Mesodermal cell (in vitro differentiated cells): ENCODE measurements around the gene TCP11L1.
A peak's percentile ranks its signal among the peaks of the same experiment; 100 is the strongest.
"Not testable (repeated sequence)": the region's sequence is repeated elsewhere in the genome, so short reads cannot be mapped to it uniquely, and the experiment has no call there.

Source experiments
- H3K27ac ChIP-seq: 2 replicates; pipeline ENCODE4 v1.7.0; 2013; ENCODE audit warnings: mild to moderate bottlenecking, low read depth, low read length, moderate library complexity; ENCODE audit not compliant: severe bottlenecking
- H3K36me3 ChIP-seq: 2 replicates; pipeline ENCODE4 v1.7.1; 2013; ENCODE audit warnings: mild to moderate bottlenecking, low read length, moderate library complexity; ENCODE audit not compliant: control insufficient read depth, insufficient read depth
- H3K4me1 ChIP-seq: one replicate; pipeline ENCODE4 v1.7.1; 2013; ENCODE audit warnings: mild to moderate bottlenecking, low read length; ENCODE audit not compliant: insufficient read depth, control insufficient read depth, poor library complexity, severe bottlenecking
- H3K4me3 ChIP-seq: 2 replicates; pipeline ENCODE4 v1.7.0; 2013; ENCODE audit warnings: low read length, control low read depth, mild to moderate bottlenecking; ENCODE audit not compliant: insufficient read depth, poor library complexity, severe bottlenecking; ENCODE audit errors: extremely low read depth
- H3K9me3 ChIP-seq: 2 replicates; pipeline ENCODE4 v1.7.1; 2013; ENCODE audit warnings: mild to moderate bottlenecking, low read length, moderate library complexity; ENCODE audit not compliant: control insufficient read depth
- WGBS, 2 experiments: methylation state at CpG; one replicate each; pipeline ENCODE4 v1.1.5; 2013; ENCODE audit warnings: missing lambda C conversion rate in 2 of 2; ENCODE audit not compliant: insufficient coverage in 2 of 2; 5-methylcytosine and 5-hydroxymethylcytosine counted together

Gene TCP11L1

GRCh38 chr11:33029218-33029617 is 10.2 kb upstream of the TCP11L1 start:
- 100% methylated on average over 3 of the region's 6 CpGs; no CpG with 5 or more reads in 1 of the 2 experiments for whole genome bisulfite sequencing, 2 experiments
- H3K27ac ChIP-seq, H3K36me3 ChIP-seq, H3K9me3 ChIP-seq, H3K4me1 ChIP-seq, H3K4me3 ChIP-seq: not testable (repeated sequence)

GRCh38 chr11:33033493-33033892 is 5.9 kb upstream of the TCP11L1 start:
- WGBS, 2 experiments = no CpG with 5 or more reads among the region's 4 CpGs
- Histone ChIP-seq H3K9me3 (no peaks in the 10 kb centered on the region), H3K36me3 (no peaks in the 10 kb centered on the region), H3K27ac (no peak overlapping the region), H3K4me3 (no peak overlapping the region), H3K4me1 (no peaks in the 10 kb centered on the region)

GRCh38 chr11:33035011-33035410 is 4.4 kb upstream of the TCP11L1 start:
- 100% methylated on average over 1 of the region's 1 CpG; no CpG with 5 or more reads in 1 of the 2 experiments for WGBS, 2 experiments
- no peak overlapping the region for H3K4me3 ChIP-seq
- no peak overlapping the region for H3K27ac ChIP-seq

GRCh38 chr11:33040033-33040861 is 875 bp downstream of the TCP11L1 start:
- H3K9me3 ChIP-seq = peaks cover 15% of the 10 kb centered on the region
- H3K4me3 ChIP-seq = peak overlapping the region; percentile 81
- H3K4me1 ChIP-seq = no peaks in the 10 kb centered on the region
- H3K36me3 ChIP-seq = peaks cover 17% of the 10 kb centered on the region
- peak overlapping the region; percentile 96 for H3K27ac ChIP-seq
- WGBS, 2 experiments = 6 to 12% methylated on average over 11 to 16 of the region's 30 CpGs

More at GRCh38 chr11:33035011-33035410, 4.4 kb upstream of the TCP11L1 start:
- no peaks in the 10 kb centered on the region for H3K4me1 ChIP-seq
- no peaks in the 10 kb centered on the region for H3K36me3 ChIP-seq
- H3K9me3 ChIP-seq = no peaks in the 10 kb centered on the region

GRCh38 chr11:33040862-33041453 is 1.6 kb downstream of the TCP11L1 start:
- H3K4me1 ChIP-seq = no peaks in the 10 kb centered on the region
- H3K36me3 ChIP-seq = peaks cover 25% of the 10 kb centered on the region
- peaks cover 17% of the 10 kb centered on the region for H3K9me3 ChIP-seq
- H3K27ac ChIP-seq = no peak overlapping the region
- H3K4me3 ChIP-seq = peak overlapping the region; percentile 81
- 67 to 75% methylated on average over 2 of the region's 5 CpGs for WGBS, 2 experiments

GRCh38 chr11:33043221-33043830 is 4.0 kb downstream of the TCP11L1 start:
- H3K4me1 ChIP-seq = no peaks in the 10 kb centered on the region
- H3K9me3 ChIP-seq = peaks cover 17% of the 10 kb centered on the region
- no peak overlapping the region for H3K4me3 ChIP-seq
- H3K27ac ChIP-seq = no peak overlapping the region
- WGBS, 2 experiments = 100% methylated on average over 1 of the region's 2 CpGs; no CpG with 5 or more reads in 1 of the 2 experiments
- H3K36me3 ChIP-seq = peaks cover 38% of the 10 kb centered on the region

GRCh38 chr11:33044285-33044756 is 4.9 kb downstream of the TCP11L1 start:
- WGBS, 2 experiments = 97 to 100% methylated on average over 2 to 3 of the region's 4 CpGs
- Histone ChIP-seq H3K36me3 (peaks cover 38% of the 10 kb centered on the region), H3K4me1 (no peaks in the 10 kb centered on the region), H3K9me3 (peaks cover 17% of the 10 kb centered on the region), H3K27ac (no peak overlapping the region), H3K4me3 (no peak overlapping the region)

GRCh38 chr11:33045551-33046255 is 6.3 kb downstream of the TCP11L1 start:
- WGBS, 2 experiments = 96 to 97% methylated on average over 7 to 8 of the region's 8 CpGs
- peaks cover 17% of the 10 kb centered on the region for H3K9me3 ChIP-seq
- H3K36me3 ChIP-seq = peaks cover 38% of the 10 kb centered on the region
- no peak overlapping the region for H3K4me3 ChIP-seq
- no peaks in the 10 kb centered on the region for H3K4me1 ChIP-seq
- no peak overlapping the region for H3K27ac ChIP-seq

- peaks cover 36% of the 10 kb centered on the region for H3K36me3 ChIP-seq
Observed at GRCh38 chr11:33048701-33049100, 9.3 kb downstream of the TCP11L1 start.

More at GRCh38 chr11:33048701-33049100, 9.3 kb downstream of the TCP11L1 start:
- H3K4me3 ChIP-seq, H3K4me1 ChIP-seq, H3K27ac ChIP-seq: not testable (repeated sequence)
- WGBS, 2 experiments = 90% methylated on average over 3 to 5 of the region's 6 CpGs
- peaks cover 17% of the 10 kb centered on the region for H3K9me3 ChIP-seq
